K562 (cell line): ENCODE results near the gene PDK3. TPM values are rescaled to one million over a fixed set of nuclear protein-coding genes. Genes with fewer than 3 reads are reported as not detected.

Source experiments
- ATAC-seq: fragments of 200-7000 bp; cut with Tn5 transposase; 3 replicates; pipeline ENCODE4 v1.9.1; 2020; ENCODE audit warnings: moderate library complexity
- BruUV-seq: library from RNA; stranded (reverse); fragments of 400-500 nt; replicated peaks from 2 replicates; lab custom pipeline; 2021; lab: Mats Ljungman, UMichigan
- CTCF ChIA-PET: fragments of 300-600 bp; formaldehyde crosslinking; extraction: SDS; loops from one replicate; lab custom pipeline; 2021; ENCODE audit warnings: low intra/inter-chr PET ratio; lab: Yijun Ruan, JAX
- POLR2A ChIA-PET: fragments of 300-600, 350-650 bp; sonication (Branson Sonifier 250); formaldehyde crosslinking; extraction: SDS; loops from one replicate; lab custom pipeline; 2021; ENCODE audit warnings: antibody characterized with exemption, inconsistent platforms; lab: Yijun Ruan, JAX
- DNase-seq, 4 experiments: peaks; one replicate each; pipeline versions ENCODE4 v3.0.0 to v3.0.0-alpha.2; 2011 to 2018; ENCODE audit warnings: low spot score in 3 of 4, mixed read lengths in 3 of 4; ENCODE audit errors: extremely low read depth in 1 of 4
- FAIRE-seq: peaks from 2 replicates; lab custom pipeline; 2011; peaks lifted over from hg19 to GRCh38; lab: Jason Lieb, UNC
- H2AFZ ChIP-seq: 2 replicates; pipeline ENCODE4 v1.6.0; 2011; ENCODE audit warnings: low read depth, low read length, control low read depth, inconsistent platforms
- H3K27ac ChIP-seq: fragments of 200-600 bp; 3 replicates; pipeline ENCODE4 v1.8.0; 2011; ENCODE audit warnings: low read depth, mild to moderate bottlenecking, control low read depth, inconsistent platforms, low read length, moderate library complexity, mixed read lengths; ENCODE audit errors: extremely low read depth
- H3K27me3 ChIP-seq, 2 experiments: fragments of 300-600 bp in 1 of 2; 2 replicates in 1 of 2; 3 replicates in 1 of 2; pipeline versions ENCODE4 v1.6.0 to v1.8.0; 2011; ENCODE audit warnings: inconsistent platforms in 2 of 2, low read length in 2 of 2, mild to moderate bottlenecking in 1 of 2, mixed read lengths in 1 of 2, moderate library complexity in 1 of 2; ENCODE audit not compliant: control insufficient read depth in 2 of 2, insufficient read depth in 2 of 2
- H3K36me3 ChIP-seq: fragments of 300-600 bp; 3 replicates; pipeline ENCODE4 v1.8.0; 2011; ENCODE audit warnings: mild to moderate bottlenecking, low read length, inconsistent platforms; ENCODE audit not compliant: control insufficient read depth, insufficient read depth
- H3K4me1 ChIP-seq, 2 experiments: fragments of 200-600 bp in 1 of 2; replicated peaks in 1 of 2; 2 replicates in 1 of 2; 3 replicates in 1 of 2; pipeline versions ENCODE4 v1.5.1 to v1.8.0; 2011; ENCODE audit warnings: inconsistent platforms in 2 of 2, low read length in 2 of 2, mild to moderate bottlenecking in 1 of 2, mixed read lengths in 1 of 2, moderate library complexity in 1 of 2; ENCODE audit not compliant: control insufficient read depth in 2 of 2, insufficient read depth in 2 of 2
- H3K4me2 ChIP-seq: 2 replicates; pipeline ENCODE4 v1.6.1; 2011; ENCODE audit warnings: low read length, control low read depth, inconsistent platforms, mixed read lengths; ENCODE audit not compliant: insufficient read depth
- H3K4me3 ChIP-seq: fragments of 200-600 bp; sonication (generic), shearing (Covaris generic); 2 replicates; pipeline ENCODE4 v1.5.1; 2016; ENCODE audit warnings: control low read depth, inconsistent platforms
- H3K79me2 ChIP-seq: fragments of 200-600 bp; 3 replicates; pipeline ENCODE4 v1.8.0; 2011; ENCODE audit warnings: low read length, inconsistent platforms; ENCODE audit not compliant: control insufficient read depth, insufficient read depth
- H3K9ac ChIP-seq, 2 experiments: 2 replicates each; pipeline versions ENCODE4 v1.6.0 to v1.6.1; 2011; ENCODE audit warnings: low read depth in 2 of 2, low read length in 2 of 2, control low read depth in 1 of 2, inconsistent platforms in 1 of 2, mild to moderate bottlenecking in 1 of 2, mixed read lengths in 1 of 2; ENCODE audit not compliant: insufficient read depth in 1 of 2
- H3K9me1 ChIP-seq: one replicate; pipeline ENCODE4 v1.6.0; 2011; ENCODE audit warnings: inconsistent platforms, mild to moderate bottlenecking, low read length, moderate library complexity; ENCODE audit not compliant: control insufficient read depth, insufficient read depth
- H3K9me3 ChIP-seq: replicated peaks from 2 replicates; pipeline ENCODE4 v1.5.1; 2011; ENCODE audit warnings: low read depth, low read length, inconsistent platforms; ENCODE audit not compliant: control insufficient read depth, insufficient read depth
- H4K20me1 ChIP-seq: replicated peaks from 2 replicates; pipeline ENCODE4 v1.6.1; 2011; ENCODE audit warnings: low read length, inconsistent platforms, mixed read lengths; ENCODE audit not compliant: control insufficient read depth, insufficient read depth
- BACH1 ChIP-seq: fragments of 200-800 bp; sonication (Bioruptor generic); IDR thresholded peaks from 2 replicates; pipeline ENCODE4 v1.6.1; 2016; ENCODE audit warnings: missing genetic modification characterization, missing compliant biosample characterization
- BDP1 ChIP-seq: IDR thresholded peaks from 3 replicates; pipeline ENCODE4 v1.6.1; 2011; ENCODE audit not compliant: insufficient read length, insufficient read depth
- EZH2 ChIP-seq: IDR thresholded peaks from 2 replicates; pipeline ENCODE4 v1.6.1; 2012; ENCODE audit warnings: low read depth, mild to moderate bottlenecking, inconsistent platforms, low read length, borderline replicate concordance
- GATAD2B ChIP-seq: fragments of 450-650 bp; IDR thresholded peaks from 2 replicates; pipeline ENCODE4 v1.6.1; 2017; ENCODE audit warnings: mild to moderate bottlenecking, borderline replicate concordance
- GTF2E2 ChIP-seq: fragments of 200-800 bp; sonication (Bioruptor generic); IDR thresholded peaks from 2 replicates; pipeline ENCODE4 v1.6.1; 2016; ENCODE audit warnings: missing genetic modification characterization, missing compliant biosample characterization
- HNRNPLL ChIP-seq: fragments of 200-400 bp; formaldehyde crosslinking; IDR thresholded peaks from 2 replicates; pipeline ENCODE4 v1.6.1; 2017; ENCODE audit warnings: low read length, low read depth, mild to moderate bottlenecking; ENCODE audit not compliant: poor library complexity, severe bottlenecking
- MTA3 ChIP-seq: fragments of 450-650 bp; formaldehyde crosslinking; IDR thresholded peaks from 2 replicates; pipeline ENCODE4 v1.6.1; 2017; ENCODE audit warnings: mild to moderate bottlenecking, borderline replicate concordance
- MYNN ChIP-seq, 2 experiments: sonication (generic); formaldehyde crosslinking in 1 of 2; IDR thresholded peaks; 2 replicates each; pipeline versions ENCODE4 v1.5.0 to v1.6.1; 2016 to 2020; ENCODE audit warnings: antibody characterized with exemption in 1 of 2, missing genetic modification reagents in 1 of 2
- PURB ChIP-seq: sonication (generic); formaldehyde crosslinking; IDR thresholded peaks from 2 replicates; pipeline ENCODE4 v1.9.0; 2021; ENCODE audit warnings: low read depth, mild to moderate bottlenecking, missing genetic modification reagents
- ZNF165 ChIP-seq: fragments of 250-450 bp; sonication (Bioruptor Pico); IDR thresholded peaks from 2 replicates; pipeline ENCODE4 v1.4.0; 2020; ENCODE audit warnings: borderline replicate concordance
- ZNF175 ChIP-seq: fragments of 200-800 bp; sonication (Bioruptor generic); IDR thresholded peaks from 2 replicates; pipeline ENCODE4 v1.6.1; 2016; ENCODE audit warnings: low read depth, mild to moderate bottlenecking, missing genetic modification characterization, missing compliant biosample characterization
- WGBS: fragments of 100-300 bp; shearing (Covaris generic); methylation state at CpG from one replicate; pipeline ENCODE4 v1.1.6; 2016; ENCODE audit warnings: low coverage, mixed read lengths; ENCODE audit not compliant: insufficient coverage; ENCODE audit errors: missing lambda C conversion rate; 5-methylcytosine and 5-hydroxymethylcytosine counted together
- in situ Hi-C: fragments of 300-500 bp; cut with MboI; formaldehyde crosslinking; loops from 4 replicates; pipeline ENCODE4 v1.15.0; 2018; ENCODE audit warnings: inconsistent platforms, mixed read lengths
- intact Hi-C: fragments of 100-400 bp; cut with micrococcal nuclease; formaldehyde crosslinking; loops from 2 replicates; pipeline ENCODE4 v1.14.2; 2022
- polyA plus RNA-seq, 8 experiments: library from polyadenylated mRNA; depleted of rRNA in 4 of 8; stranded (reverse) in 5 of 8; unstranded in 3 of 8; fragments of >200 nt; fragmentation: Nextera tagmentation in 2 of 8; fragmentation: Illumina TruSeq in 1 of 8; extraction: Ambion mirVana in 2 of 8; extraction: Trizol in 1 of 8; gene quantifications; 2 replicates each; pipeline versions ENCODE4 v1.2.1 to v1.2.3, GENCODE V29; 2011 to 2014; ENCODE audit warnings: inconsistent platforms in 1 of 8, missing spikeins in 1 of 8
- total RNA-seq, 7 experiments: library from RNA; depleted of rRNA in 6 of 7; stranded (reverse); fragments of >200 nt in 6 of 7; fragmentation: Illumina TruSeq in 2 of 7; extraction: Trizol in 2 of 7; gene quantifications; 2 replicates each; pipeline versions ENCODE4 v1.2.1 to v1.2.3, GENCODE V29; 2011 to 2021; ENCODE audit warnings: low replicate concordance in 1 of 7
- TF ChIP-seq, protein P1 (sequence below): fragments of 250-450 bp; sonication (Bioruptor Pico); IDR thresholded peaks from 2 replicates; pipeline ENCODE4 v1.5.0; 2021; ENCODE audit warnings: mild to moderate bottlenecking, moderate library complexity
- TF ChIP-seq, protein P2 (sequence below), 2 experiments: IDR thresholded peaks in 1 of 2; conservative IDR thresholded peaks in 1 of 2; 2 replicates each; pipeline ENCODE4 v1.6.1; 2016; ENCODE audit warnings: low read depth in 2 of 2, mild to moderate bottlenecking in 1 of 2, missing compliant biosample characterization in 1 of 2, missing genetic modification characterization in 1 of 2, moderate library complexity in 1 of 2
- TF ChIP-seq, protein P3 (sequence below), 2 experiments: fragments of 250-450 bp in 1 of 2; fragments of 450-650 bp in 1 of 2; sonication (Bioruptor Pico) in 1 of 2; IDR thresholded peaks; 2 replicates each; pipeline versions ENCODE4 v1.6.1 to v1.8.0; 2016 to 2021; ENCODE audit warnings: mild to moderate bottlenecking in 2 of 2, moderate library complexity in 2 of 2, missing compliant biosample characterization in 1 of 2, missing genetic modification characterization in 1 of 2

PDK3 gene
- total and polyA plus RNA-seq, 9 of the 15 experiments (the other 6 are each of a cell fraction or from before 2014, with no cell fraction given) = 0.20 to 4.9 (median 0.95) TPM

DNA sequence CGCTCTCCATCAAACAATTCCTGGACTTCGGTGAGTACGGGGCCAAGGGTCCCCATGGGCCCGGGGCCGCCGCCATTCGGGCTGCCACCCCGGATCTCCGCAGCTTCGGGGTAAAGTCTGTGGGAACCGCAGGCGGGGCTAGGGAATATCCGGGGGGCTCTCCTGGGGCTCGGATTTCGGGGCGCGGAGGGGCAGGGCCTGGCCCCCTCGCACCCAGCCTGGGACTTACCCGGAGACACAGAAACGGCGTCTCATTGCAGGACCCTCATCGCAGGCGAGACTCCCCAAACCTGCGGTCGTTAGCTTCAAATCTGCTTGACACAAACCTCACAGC lies 413 bp downstream of the PDK3 start (continued):
- TF ChIP-seq, protein P1, sequence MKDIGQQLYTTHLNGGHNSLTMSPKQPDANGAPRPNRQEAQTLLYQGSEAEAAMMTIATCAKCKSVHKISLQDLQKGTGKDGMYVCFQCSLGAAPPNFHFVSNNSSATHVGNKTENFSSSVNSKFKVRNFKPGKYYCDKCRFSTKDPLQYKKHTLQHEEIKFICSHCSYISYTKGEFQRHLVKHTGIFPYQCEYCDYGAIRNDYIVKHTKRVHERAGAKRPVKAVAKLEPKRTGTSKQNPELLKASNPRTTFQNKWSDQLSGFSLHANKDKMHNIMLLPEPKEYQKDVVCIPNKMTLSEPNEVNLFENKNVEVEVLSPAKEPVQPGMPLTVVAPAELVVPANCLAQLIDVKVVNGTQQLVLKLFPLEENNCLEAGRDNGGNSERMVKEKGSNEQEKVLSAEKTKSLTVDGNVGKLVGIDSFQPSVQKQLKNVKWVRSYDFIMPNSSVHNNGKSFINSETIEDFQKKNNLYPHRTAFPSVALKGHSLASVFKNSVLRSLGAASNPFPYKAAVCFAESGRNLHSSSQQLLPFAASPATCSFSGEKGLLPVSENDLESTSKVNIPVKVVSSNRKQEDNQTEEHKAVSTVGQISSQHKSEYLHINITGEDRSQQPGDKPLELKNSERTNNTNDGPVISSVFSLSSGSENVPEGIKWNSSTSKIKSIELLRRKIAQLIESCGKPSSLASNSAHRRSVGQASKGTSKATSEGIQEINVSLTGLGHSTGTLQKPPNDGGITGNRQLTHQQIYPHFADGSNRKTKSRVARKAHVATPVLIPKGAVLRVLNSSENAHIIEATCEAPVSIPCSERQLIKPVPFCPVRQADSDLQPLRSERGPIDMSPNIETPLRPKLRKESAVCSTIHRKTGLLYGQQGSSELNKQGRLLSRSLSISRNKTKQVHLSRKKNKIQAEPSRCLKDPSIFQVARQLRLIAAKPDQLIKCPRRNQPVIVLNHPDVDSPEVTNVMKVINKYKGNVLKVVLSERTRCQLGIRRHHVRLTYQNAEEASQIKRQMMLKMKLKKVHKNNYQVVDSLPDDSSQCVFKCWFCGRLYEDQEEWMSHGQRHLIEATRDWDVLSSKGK (CRISPR knock-in tag) = no peak
- TF ChIP-seq GATAD2B = no peak
- no peak for TF ChIP-seq EZH2
- no peak for TF ChIP-seq MYNN (IDR thresholded peaks at IDR 0.05)
- no peak for TF ChIP-seq MYNN (CRISPR knock-in tag; IDR thresholded peaks at IDR 0.05)
- no peak for TF ChIP-seq PURB (CRISPR knock-in tag)
- TF ChIP-seq, all 486 proteins: peak for 0

DNA sequence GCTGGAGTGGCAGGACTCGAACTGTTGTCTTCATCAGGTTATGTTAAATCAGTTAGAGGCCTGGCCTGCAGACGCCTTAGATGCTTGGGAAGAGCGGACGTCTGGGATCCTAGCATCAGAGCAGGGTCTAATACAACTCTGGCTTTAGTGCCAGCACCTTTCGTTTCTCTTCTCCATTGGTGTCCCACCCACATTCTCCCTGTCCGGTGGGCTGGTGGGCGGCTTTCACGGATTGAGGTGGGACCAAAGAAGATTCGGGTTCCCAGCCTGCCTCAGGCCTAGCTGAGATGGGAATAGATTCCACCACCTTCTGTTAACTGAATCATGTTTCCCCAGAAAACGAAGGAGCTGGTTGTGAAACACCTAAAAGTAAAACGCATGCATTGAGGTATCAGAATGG lies 939 bp downstream of the PDK3 start:
- POLR2A ChIA-PET = interaction anchor here (0.9 kb wide), 1 partner anchor 9 kb away, joined by 3 read pairs; no protein-coding TSS in a partner anchor
- BruUV-seq = no TSS peak
- H3K9me3 ChIP-seq = no peaks in the 10 kb centered on the region
- CTCF ChIA-PET = no interaction called here
- H3K9me1 ChIP-seq = no peaks in the 10 kb centered on the region
- H3K79me2 ChIP-seq = no peaks in the 10 kb centered on the region
- 15% methylated on average over 11 of the region's 11 CpGs for WGBS
- H3K4me1 ChIP-seq = peaks cover 0 to 13% of the 10 kb centered on the region in 2 experiments; a peak in 3 of 5 replicates
- no peak overlapping the region for H3K9ac ChIP-seq
- no peak for DNase-seq
- no peak for FAIRE-seq
- in situ Hi-C loops = no loop called here
- no peaks in the 10 kb centered on the region for H3K36me3 ChIP-seq
- ATAC-seq = no peak
- 0 out of 2 replicates have a peak overlapping the region, but pooled peaks have one; percentile 93 for H2AFZ ChIP-seq
- no peak overlapping the region for H3K27ac ChIP-seq
- no peaks in the 10 kb centered on the region for H4K20me1 ChIP-seq
- intact Hi-C loops = no loop called here
- no peak overlapping the region for H3K4me3 ChIP-seq
- H3K27me3 ChIP-seq = peaks cover 2 to 11% of the 10 kb centered on the region in 2 experiments; a peak in 2 of 5 replicates
- H3K4me2 ChIP-seq = no peak overlapping the region
- TF ChIP-seq ZNF165 (no peak), BACH1 (tag) (no peak), GTF2E2 (tag) (no peak), BDP1 (no peak), MTA3 (no peak), HNRNPLL (no peak), ZNF175 (no peak)
- TF ChIP-seq, protein P2, sequence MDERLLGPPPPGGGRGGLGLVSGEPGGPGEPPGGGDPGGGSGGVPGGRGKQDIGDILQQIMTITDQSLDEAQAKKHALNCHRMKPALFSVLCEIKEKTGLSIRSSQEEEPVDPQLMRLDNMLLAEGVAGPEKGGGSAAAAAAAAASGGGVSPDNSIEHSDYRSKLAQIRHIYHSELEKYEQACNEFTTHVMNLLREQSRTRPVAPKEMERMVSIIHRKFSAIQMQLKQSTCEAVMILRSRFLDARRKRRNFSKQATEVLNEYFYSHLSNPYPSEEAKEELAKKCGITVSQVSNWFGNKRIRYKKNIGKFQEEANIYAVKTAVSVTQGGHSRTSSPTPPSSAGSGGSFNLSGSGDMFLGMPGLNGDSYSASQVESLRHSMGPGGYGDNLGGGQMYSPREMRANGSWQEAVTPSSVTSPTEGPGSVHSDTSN (CRISPR knock-in tag; IDR thresholded peaks at IDR 0.05; ENCODE audit: low read depth) = no peak
- TF ChIP-seq, protein P2 (tag; conservative IDR thresholded peaks at IDR 0.05; ENCODE audit: low read depth) = no peak
- TF ChIP-seq, protein P3, sequence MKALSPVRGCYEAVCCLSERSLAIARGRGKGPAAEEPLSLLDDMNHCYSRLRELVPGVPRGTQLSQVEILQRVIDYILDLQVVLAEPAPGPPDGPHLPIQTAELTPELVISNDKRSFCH (CRISPR knock-in tag; IDR thresholded peaks at IDR 0.05) = no peak
- TF ChIP-seq, protein P3 (tag; IDR thresholded peaks at IDR 0.05) = no peak
